Endometrium (tissue), 2 donors: ENCODE data around the gene CBFA2T2.
"Not testable (repeated sequence)": the region's sequence is repeated elsewhere in the genome, so short reads cannot be mapped to it uniquely, and the experiment has no call there.

Experiments
- FAIRE-seq: peaks from 2 replicates; lab custom pipeline; 2012; peaks lifted over from hg19 to GRCh38; lab: Jason Lieb, UNC
- donor health status: control.
- donor health status: control.

The CBFA2T2 gene

GRCh38 chr20:33575282-33575681 is 85.4 kb downstream of the CBFA2T2 start:
- no peak for FAIRE-seq

- no peak for FAIRE-seq
Measured at GRCh38 chr20:33576432-33577125, 86.7 kb downstream of the CBFA2T2 start.

DNA sequence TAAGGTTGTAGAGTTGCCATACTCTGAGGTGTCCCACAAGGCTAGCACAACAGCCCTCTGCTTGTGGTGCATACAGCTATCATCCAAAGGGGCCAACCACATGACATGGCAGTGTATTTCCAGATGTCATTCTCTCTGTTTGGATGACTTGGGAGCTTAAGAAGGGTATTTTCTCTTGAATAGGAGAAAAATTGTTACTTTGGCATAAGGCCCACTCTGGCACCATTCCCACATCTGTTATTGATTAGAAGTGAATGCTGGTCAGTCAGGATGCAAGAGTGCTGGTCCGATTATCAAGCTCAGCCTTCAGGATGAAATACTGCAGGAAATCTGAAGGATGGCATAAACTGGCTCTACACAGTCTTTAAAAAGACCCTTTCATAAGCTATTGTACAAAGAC is 88.6 kb downstream of the CBFA2T2 start:
- FAIRE-seq, result no peak

- FAIRE-seq, result no peak
Measured at GRCh38 chr20:33583143-33583542, 93.2 kb downstream of the CBFA2T2 start.

- FAIRE-seq, result no peak
Measured at GRCh38 chr20:33584976-33585375, 95.1 kb downstream of the CBFA2T2 start.

DNA sequence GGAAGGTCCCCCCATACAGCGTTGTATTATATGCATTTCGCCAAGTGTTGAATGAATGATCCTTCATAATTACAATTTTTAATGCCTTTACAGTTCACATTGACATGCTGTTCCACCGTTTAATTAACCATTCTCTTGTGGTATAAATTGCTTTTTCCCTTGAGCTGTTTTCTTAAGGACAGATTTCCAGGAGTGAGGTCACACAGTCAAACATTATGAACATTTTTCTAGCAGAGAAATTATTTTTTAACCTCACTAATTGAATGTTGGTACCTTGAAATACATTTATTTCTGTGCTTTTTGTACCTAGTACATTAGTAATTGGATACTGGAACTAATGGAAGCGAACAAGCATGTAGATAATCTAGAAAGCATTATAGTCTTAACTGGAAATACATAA is 95.5 kb downstream of the CBFA2T2 start:
- FAIRE-seq, result no peak

GRCh38 chr20:33589059-33589458 is 99.2 kb downstream of the CBFA2T2 start:
- no peak for FAIRE-seq

DNA sequence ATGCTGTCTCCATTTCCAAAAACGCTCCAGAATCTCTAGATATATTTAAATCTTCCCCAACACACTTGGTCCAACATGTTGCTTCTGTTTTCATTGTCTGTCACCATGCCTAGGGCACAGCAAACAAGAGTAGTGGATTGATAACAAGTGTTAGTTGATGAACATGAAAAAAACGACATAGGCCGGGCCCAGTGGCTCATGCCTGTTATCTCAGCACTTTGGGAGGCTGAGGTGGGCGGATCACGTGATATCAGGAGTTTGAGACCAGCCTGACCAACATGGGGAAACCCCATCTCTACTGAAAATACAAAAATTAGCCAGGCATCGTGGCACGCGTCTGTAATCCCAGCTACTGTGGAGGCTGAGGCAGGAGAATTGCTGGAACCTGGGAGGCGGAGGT is 102.0 kb downstream of the CBFA2T2 start:
- FAIRE-seq, result not testable (repeated sequence)

DNA sequence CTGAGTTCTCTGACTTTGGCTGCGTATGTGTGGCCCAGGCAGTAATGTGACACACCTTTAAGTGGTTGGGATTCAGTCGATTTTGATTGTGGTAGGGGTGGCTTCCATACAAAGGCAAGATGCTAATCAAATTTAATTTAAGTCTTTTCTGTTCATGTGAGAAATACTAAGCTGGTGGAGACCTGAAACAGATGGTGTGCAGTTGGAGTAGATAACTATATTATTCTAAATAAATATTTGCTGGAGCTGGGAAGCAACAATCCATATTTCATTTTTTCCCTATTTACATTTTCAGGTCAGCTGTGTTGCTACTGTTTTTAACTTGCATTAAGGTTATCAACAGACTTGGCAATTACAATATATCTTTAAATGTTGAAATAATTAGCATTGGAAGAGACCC is 104.8 kb downstream of the CBFA2T2 start:
- FAIRE-seq, result no peak

DNA sequence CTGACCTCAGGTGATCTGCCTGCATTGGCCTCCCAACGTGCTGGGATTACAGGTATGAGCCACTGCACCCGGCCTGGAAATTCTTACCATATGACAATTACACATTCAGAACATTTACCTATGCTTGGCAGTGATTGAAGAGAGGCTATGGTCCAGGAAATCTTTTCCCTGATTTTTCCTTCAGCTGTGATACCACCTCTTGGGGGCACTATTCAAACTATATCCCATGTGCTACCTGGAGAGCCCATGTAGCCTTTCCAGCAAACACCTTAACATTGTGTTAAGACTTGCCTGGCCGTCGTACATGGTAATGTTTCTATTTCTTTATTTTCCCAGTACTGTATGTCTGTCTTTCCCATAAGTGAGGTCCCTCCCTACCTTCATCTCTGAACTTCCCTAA is 110.5 kb downstream of the CBFA2T2 start:
- no peak for FAIRE-seq

DNA sequence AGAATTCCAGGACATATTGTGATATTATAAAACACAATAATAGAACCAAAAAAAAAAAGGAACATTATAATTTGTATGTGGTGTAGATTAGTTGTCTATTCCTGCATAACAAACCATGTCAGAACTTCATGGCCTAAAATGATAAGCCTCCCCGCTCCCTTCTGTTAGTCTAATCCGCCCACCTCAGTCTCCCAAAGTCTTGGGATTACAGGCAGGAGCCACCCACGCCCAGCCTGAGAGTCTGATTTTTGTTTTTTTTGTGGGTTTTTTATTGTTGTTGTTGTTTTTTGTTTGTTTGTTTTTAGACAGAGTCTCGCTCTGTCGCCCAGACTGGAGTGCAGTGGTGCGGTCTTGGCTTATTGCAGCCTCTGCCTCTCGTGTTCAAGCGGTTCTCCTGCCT is 111.1 kb downstream of the CBFA2T2 start:
- FAIRE-seq, result no peak

- no peak for FAIRE-seq
Measured at GRCh38 chr20:33601861-33602260, 112.0 kb downstream of the CBFA2T2 start.

DNA sequence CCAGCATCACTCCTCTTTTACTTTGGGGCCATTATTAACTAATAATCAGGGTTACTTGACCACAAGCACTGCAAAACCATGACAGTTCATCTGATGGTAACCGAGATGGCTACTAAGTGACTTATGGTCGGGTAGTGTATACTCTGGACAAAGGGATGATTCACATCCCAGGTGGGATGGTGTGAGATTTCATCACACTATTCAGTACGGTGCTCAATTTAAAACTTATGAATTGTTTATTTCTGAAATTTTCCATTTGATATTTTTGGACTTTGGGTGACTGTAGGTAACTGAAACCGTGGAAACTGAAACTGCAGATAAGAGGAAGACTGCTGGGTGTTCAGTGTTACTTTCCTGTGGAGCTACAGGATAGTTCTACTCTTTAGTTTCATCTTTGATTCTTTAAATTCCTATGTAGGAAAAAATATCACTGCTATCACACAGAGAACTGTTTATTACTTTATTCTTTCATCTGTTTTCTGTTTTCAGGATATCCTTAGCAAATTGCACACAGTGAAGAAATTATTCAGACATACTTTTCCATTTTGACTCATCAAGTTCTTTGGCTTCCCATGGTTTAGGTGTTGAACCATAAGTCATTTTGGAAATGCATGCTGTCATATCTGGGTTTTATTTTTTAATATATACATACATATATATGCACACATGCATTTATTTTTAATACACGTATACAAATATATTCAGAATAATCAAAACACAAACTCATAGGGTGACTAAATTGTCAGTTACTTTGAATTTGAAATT is 113.1 kb downstream of the CBFA2T2 start:
- FAIRE-seq, result no peak

- no peak for FAIRE-seq
Measured at GRCh38 chr20:33604084-33604990, 114.4 kb downstream of the CBFA2T2 start.

DNA sequence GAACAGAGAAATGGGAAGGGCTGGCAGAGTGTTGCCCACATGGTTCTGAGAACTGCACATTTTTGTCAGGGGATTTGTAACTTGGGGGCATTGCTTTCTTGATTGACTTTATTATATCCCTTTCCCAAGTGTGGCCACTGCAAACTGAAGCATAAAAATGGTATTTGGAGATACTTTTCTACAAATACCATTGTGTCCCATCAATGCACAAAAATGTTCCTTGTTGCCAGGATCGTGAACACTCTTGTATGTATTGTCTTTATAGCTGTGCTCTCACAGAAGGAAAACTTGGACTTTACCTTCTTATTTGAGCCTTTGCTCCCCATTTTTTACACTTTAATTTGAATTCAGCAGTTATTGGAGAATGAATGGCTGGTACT is 115.1 kb downstream of the CBFA2T2 start:
- FAIRE-seq, result no peak

- no peak for FAIRE-seq
Measured at GRCh38 chr20:33606118-33606771, 116.3 kb downstream of the CBFA2T2 start.

GRCh38 chr20:33609504-33609903 is 119.6 kb downstream of the CBFA2T2 start:
- no peak for FAIRE-seq

DNA sequence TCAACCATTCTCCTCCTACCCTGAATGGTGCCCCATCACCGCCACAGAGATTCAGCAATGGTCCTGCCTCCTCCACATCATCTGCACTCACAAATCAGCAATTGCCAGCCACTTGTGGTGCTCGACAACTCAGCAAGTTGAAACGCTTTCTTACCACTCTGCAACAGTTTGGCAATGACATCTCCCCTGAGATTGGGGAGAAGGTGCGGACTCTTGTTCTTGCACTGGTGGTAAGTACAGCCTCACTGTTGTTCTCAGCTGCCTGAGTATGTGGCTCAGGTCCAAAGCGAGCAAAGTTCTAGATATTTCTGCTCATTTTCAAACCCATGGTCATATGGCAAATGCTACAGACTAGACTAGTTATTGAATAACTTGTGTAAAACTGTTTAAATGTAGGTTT is 121.2 kb downstream of the CBFA2T2 start:
- no peak for FAIRE-seq

DNA sequence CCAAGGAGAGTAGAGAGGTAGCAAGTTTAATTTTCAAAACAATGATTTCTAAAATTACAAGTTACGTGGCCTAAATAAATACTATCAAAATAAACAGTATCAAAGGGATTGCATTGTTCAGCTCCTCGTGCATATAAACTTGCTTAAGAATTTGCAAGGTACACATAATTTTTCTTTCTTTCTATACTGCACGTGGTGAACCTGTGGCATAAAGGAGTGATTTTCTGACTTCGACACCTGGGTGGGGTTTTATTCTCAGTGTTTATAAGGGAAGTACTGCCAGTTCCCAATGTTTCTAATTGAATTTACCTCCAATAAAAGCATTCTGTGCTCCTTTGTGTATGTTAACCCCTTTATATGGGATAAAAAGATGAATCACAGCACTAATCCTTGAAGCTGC is 122.1 kb downstream of the CBFA2T2 start:
- FAIRE-seq, result no peak

- FAIRE-seq, result no peak
Measured at GRCh38 chr20:33621717-33622400, 132.0 kb downstream of the CBFA2T2 start.

- FAIRE-seq, result no peak
Measured at GRCh38 chr20:33622705-33623365, 132.9 kb downstream of the CBFA2T2 start.
